Keratinocyte (primary cell): ENCODE results near the gene USP6. TPM values are rescaled to one million over a fixed set of nuclear protein-coding genes. Genes with fewer than 3 reads are reported as not detected.
A peak's percentile ranks its signal among the peaks of the same experiment; 100 is the strongest.

ENCODE experiments used
- DNase-seq: peaks from one replicate; pipeline ENCODE4 v3.0.0-alpha.2; 2011; ENCODE audit warnings: low read depth, missing footprints, low spot score
- FAIRE-seq: peaks from 2 replicates; lab custom pipeline; 2011; peaks lifted over from hg19 to GRCh38; lab: Jason Lieb, UNC
- H2AFZ ChIP-seq: 2 replicates; pipeline ENCODE4 v1.6.0; 2012; ENCODE audit warnings: low read length, control low read depth, inconsistent platforms; ENCODE audit not compliant: control insufficient read depth
- H3K27ac ChIP-seq: 2 replicates; pipeline ENCODE4 v1.5.1; 2011; ENCODE audit warnings: low read length; ENCODE audit not compliant: control insufficient read depth, insufficient read depth
- H3K27me3 ChIP-seq: 3 replicates; pipeline ENCODE4 v1.6.0; 2011; ENCODE audit warnings: low read length; ENCODE audit not compliant: control insufficient read depth, insufficient read depth; ENCODE audit errors: extremely low read depth
- H3K36me3 ChIP-seq, 2 experiments: 2 replicates in 1 of 2; 3 replicates in 1 of 2; pipeline ENCODE4 v1.5.1; 2011; ENCODE audit warnings: low read length in 2 of 2, mild to moderate bottlenecking in 1 of 2; ENCODE audit not compliant: control insufficient read depth in 2 of 2, insufficient read depth in 2 of 2; ENCODE audit errors: extremely low read depth in 1 of 2
- H3K4me1 ChIP-seq: 3 replicates; pipeline ENCODE4 v1.5.1; 2011; ENCODE audit warnings: low read length; ENCODE audit not compliant: control insufficient read depth, insufficient read depth; ENCODE audit errors: extremely low read depth
- H3K4me2 ChIP-seq: 3 replicates; pipeline ENCODE4 v1.6.0; 2011; ENCODE audit warnings: low read depth, low read length; ENCODE audit not compliant: control insufficient read depth, insufficient read depth; ENCODE audit errors: extremely low read depth
- H3K4me3 ChIP-seq, 3 experiments: fragments of 200-600 bp in 1 of 3; sonication (generic) in 1 of 3; 2 replicates in 2 of 3; 3 replicates in 1 of 3; pipeline ENCODE4 v1.5.1; 2011 to 2016; ENCODE audit warnings: low read length in 3 of 3, mild to moderate bottlenecking in 3 of 3, control low read depth in 2 of 3, inconsistent platforms in 1 of 3, low read depth in 1 of 3, mixed read lengths in 1 of 3, mixed run types in 1 of 3, moderate library complexity in 1 of 3; ENCODE audit not compliant: control insufficient read depth in 2 of 3, insufficient read depth in 2 of 3; ENCODE audit errors: extremely low read depth in 1 of 3
- H3K79me2 ChIP-seq: 2 replicates; pipeline ENCODE4 v1.6.0; 2012; ENCODE audit warnings: low read length; ENCODE audit not compliant: control insufficient read depth, insufficient read depth
- H3K9ac ChIP-seq: 3 replicates; pipeline ENCODE4 v1.6.0; 2011; ENCODE audit warnings: low read length; ENCODE audit not compliant: control insufficient read depth, insufficient read depth; ENCODE audit errors: extremely low read depth
- H3K9me1 ChIP-seq: 3 replicates; pipeline ENCODE4 v1.6.0; 2011; ENCODE audit warnings: low read length; ENCODE audit not compliant: control insufficient read depth, insufficient read depth; ENCODE audit errors: extremely low read depth
- H3K9me3 ChIP-seq: 2 replicates; pipeline ENCODE4 v1.5.1; 2012; ENCODE audit warnings: low read depth, low read length; ENCODE audit not compliant: control insufficient read depth
- H4K20me1 ChIP-seq: 3 replicates; pipeline ENCODE4 v1.6.0; 2011; ENCODE audit warnings: low read length; ENCODE audit not compliant: control insufficient read depth, insufficient read depth; ENCODE audit errors: extremely low read depth
- EZH2 ChIP-seq: IDR thresholded peaks from one replicate; pipeline ENCODE4 v1.6.1; 2012; ENCODE audit warnings: inconsistent platforms, mild to moderate bottlenecking, low read length, moderate library complexity
- dilution Hi-C: fragments of 300-500 bp; cut with MboI; formaldehyde crosslinking; loops from one replicate; pipeline ENCODE4 v1.7.0; 2020; ENCODE audit warnings: low sequenced_read_pairs; ENCODE audit not compliant: extremely low pct_ligation_motif_present
- polyA minus RNA-seq, 3 experiments: library from RNA; depleted of rRNA, polyadenylated mRNA; stranded (reverse); fragments of >200 nt; gene quantifications; 1 replicate in 1 of 3; 2 replicates in 1 of 3; 3 replicates in 1 of 3; pipeline ENCODE4 v1.2.3, GENCODE V29; 2011
- polyA plus RNA-seq, 5 experiments: library from polyadenylated mRNA; depleted of rRNA in 3 of 5; stranded (reverse) in 3 of 5; stranded (forward) in 1 of 5; unstranded in 1 of 5; fragments of >200 nt; gene quantifications; 1 replicate in 1 of 5; 2 replicates in 3 of 5; 3 replicates in 1 of 5; pipeline versions ENCODE4 v1.2.1 to v1.2.3, GENCODE V29; 2011 to 2012; ENCODE audit warnings: missing spikeins in 2 of 5, low read depth in 1 of 5, low replicate concordance in 1 of 5
- TF ChIP-seq, protein P1 (sequence below), 3 experiments: IDR thresholded peaks in 1 of 3; conservative IDR thresholded peaks in 1 of 3; optimal IDR thresholded peaks in 1 of 3; 2 replicates in 2 of 3; 3 replicates in 1 of 3; pipeline versions ENCODE3 to v1.5.1; 2011; ENCODE audit warnings: low read length in 3 of 3, mild to moderate bottlenecking in 3 of 3, moderate library complexity in 2 of 3, control low read depth in 1 of 3, inconsistent platforms in 1 of 3; ENCODE audit not compliant: insufficient read depth in 2 of 3; ENCODE audit errors: extremely low read depth in 1 of 3

Gene USP6
- polyA plus RNA-seq (not detected in 3 replicates), polyA minus RNA-seq (0.03 TPM in 1 of 3 replicates, not detected in the others)
- polyA plus RNA-seq (2011; ENCODE audit: low read depth) = 0.15 TPM
- 0.01 TPM in 1 of 2 replicates, not detected in the other for polyA plus RNA-seq (2011; cell fraction: cytosol; rRNA removed)
- 0.04 and 0.09 TPM in 2 replicates for polyA plus RNA-seq (2011; cell fraction: nucleus; rRNA removed)
- polyA plus RNA-seq (2012; ENCODE audit: low replicate concordance) = 0.02 TPM in 1 of 2 replicates, not detected in the other
- not detected for polyA minus RNA-seq (2011; cell fraction: cytosol; rRNA and poly(A)+ RNA removed)
- not detected in 2 replicates for polyA minus RNA-seq (2011; cell fraction: nucleus; rRNA and poly(A)+ RNA removed)

DNA sequence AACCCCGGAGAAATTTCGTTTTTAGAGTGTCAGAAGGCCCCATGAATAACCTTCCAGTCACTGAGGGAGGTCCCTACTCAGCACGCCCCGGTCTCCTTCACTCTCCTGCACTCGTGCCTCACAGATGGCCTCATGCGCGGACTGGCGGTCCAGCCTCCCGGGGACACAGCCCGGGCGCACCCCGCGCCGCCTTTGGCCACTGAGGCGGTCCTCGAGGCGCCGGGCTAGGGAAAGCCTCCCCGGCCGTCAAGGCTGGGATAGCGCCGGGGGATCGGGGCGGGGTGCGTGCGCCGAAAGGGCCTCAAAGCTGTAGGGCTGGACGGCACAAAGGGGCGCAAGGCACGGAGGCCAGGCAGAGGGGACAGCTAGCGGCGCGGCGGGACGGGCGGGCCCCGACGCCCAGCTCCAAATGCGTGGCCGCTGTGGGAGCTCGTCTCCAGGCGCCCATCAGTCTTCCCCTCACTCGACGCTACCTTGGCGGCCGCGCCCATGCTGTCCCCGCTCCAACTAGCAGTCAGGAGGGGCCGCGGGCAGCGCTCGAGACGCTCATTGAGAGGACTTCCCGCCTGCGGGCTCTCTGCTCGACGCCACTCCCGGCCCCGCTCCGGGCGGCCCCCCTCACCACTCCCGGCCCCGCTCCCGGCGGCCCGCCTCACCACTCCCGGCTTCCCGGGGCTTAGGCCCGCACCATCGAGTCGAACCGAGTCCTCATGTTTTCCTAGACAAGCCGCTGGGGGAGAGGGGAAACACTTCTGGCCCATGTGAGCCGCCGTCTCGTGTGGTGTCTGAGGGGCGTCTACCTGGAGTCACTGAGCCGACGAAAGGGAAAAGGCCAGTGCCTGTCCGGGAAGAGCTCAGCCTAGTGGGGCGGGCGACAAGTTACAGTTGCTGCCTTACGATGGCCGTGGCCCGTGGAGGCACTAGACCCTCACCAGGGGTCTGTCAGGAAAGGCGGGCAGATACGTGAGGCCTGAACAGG is at the start of gene USP6:
Gene USP6, plus strand, starts transcription at position 360 of the 979 bp plus-strand sequence. CDS start 14,336 bp downstream, outside the sequence.
- H3K9me1 ChIP-seq = no peaks in the 10 kb centered on the region
- TF ChIP-seq, protein P1, sequence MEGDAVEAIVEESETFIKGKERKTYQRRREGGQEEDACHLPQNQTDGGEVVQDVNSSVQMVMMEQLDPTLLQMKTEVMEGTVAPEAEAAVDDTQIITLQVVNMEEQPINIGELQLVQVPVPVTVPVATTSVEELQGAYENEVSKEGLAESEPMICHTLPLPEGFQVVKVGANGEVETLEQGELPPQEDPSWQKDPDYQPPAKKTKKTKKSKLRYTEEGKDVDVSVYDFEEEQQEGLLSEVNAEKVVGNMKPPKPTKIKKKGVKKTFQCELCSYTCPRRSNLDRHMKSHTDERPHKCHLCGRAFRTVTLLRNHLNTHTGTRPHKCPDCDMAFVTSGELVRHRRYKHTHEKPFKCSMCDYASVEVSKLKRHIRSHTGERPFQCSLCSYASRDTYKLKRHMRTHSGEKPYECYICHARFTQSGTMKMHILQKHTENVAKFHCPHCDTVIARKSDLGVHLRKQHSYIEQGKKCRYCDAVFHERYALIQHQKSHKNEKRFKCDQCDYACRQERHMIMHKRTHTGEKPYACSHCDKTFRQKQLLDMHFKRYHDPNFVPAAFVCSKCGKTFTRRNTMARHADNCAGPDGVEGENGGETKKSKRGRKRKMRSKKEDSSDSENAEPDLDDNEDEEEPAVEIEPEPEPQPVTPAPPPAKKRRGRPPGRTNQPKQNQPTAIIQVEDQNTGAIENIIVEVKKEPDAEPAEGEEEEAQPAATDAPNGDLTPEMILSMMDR (optimal IDR thresholded peaks at IDR 0.05 in 1 of 3, IDR thresholded peaks at IDR 0.05 in 1 of 3, conservative IDR thresholded peaks at IDR 0.05 in 1 of 3; ENCODE audit: extremely low read depth in 1 of 3, insufficient read depth in 2 of 3, low read length in 3 of 3) = no peak
- TF ChIP-seq EZH2 = peak; percentile 58
- no peak for FAIRE-seq
- no peak within 1 kb of the TSS for H3K4me3 ChIP-seq
- H3K27ac ChIP-seq = no peak within 1 kb of the TSS
- H3K4me2 ChIP-seq = no peak within 1 kb of the TSS
- peaks cover 6% of the 10 kb centered on the region for H3K4me1 ChIP-seq
- no peaks in the 10 kb centered on the region for H4K20me1 ChIP-seq
- H3K9me3 ChIP-seq = peaks cover 3% of the 10 kb centered on the region
- H3K79me2 ChIP-seq = no peaks in the 10 kb centered on the region
- dilution Hi-C loops = no loop called here
- DNase-seq = no peak
- H3K36me3 ChIP-seq = no peaks in the 10 kb centered on the region
- H3K27me3 ChIP-seq = peaks cover 30% of the 10 kb centered on the region
- no peak within 1 kb of the TSS for H2AFZ ChIP-seq
- no peak within 1 kb of the TSS for H3K9ac ChIP-seq

DNA sequence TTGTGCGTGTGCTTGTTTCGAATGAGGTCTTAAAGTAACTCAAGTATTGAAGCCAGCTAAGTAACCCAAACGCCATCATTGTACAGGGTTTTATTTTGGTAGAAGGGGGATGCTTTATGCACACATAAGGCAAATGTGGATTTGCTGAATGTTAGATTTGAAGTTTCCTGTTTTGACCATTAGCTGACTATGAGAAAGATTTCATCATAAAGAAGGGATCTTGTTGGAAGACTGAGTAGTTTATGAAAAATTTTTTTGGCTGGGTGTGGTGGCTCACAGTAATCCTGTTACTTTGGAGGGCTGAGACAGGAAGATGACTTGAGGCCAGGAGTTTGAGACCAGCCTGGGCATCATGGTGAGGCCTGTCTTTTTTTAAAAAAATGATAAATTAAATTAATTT is 47.6 kb upstream of the USP6 start:
- DNase-seq (no peak), FAIRE-seq (no peak)
- Histone ChIP-seq H3K4me2 (no peak overlapping the region), H4K20me1 (no peaks in the 10 kb centered on the region), H3K9ac (no peak overlapping the region), H3K27ac (no peak overlapping the region), H3K36me3 (no peaks in the 10 kb centered on the region), H3K4me1 (no peaks in the 10 kb centered on the region), H3K9me3 (no peaks in the 10 kb centered on the region), H2AFZ (no peak overlapping the region), H3K27me3 (no peaks in the 10 kb centered on the region), H3K4me3 (no peak overlapping the region), H3K79me2 (no peaks in the 10 kb centered on the region), H3K9me1 (no peaks in the 10 kb centered on the region)
- dilution Hi-C loops = no loop called here
- no peak for TF ChIP-seq EZH2
- TF ChIP-seq, protein P1 (optimal IDR thresholded peaks at IDR 0.05 in 1 of 3, IDR thresholded peaks at IDR 0.05 in 1 of 3, conservative IDR thresholded peaks at IDR 0.05 in 1 of 3; ENCODE audit: extremely low read depth in 1 of 3, insufficient read depth in 2 of 3, low read length in 3 of 3) = no peak
